Fibroblast of lung (primary cell): ENCODE data around the gene ABI3. TPM values are rescaled to one million over a fixed set of nuclear protein-coding genes. Genes with fewer than 3 reads are reported as not detected.

ENCODE experiments used
- DNase-seq, 2 donors: peaks; one replicate each; pipeline versions ENCODE4 v3.0.0 to v3.0.0-alpha.2; 2010; ENCODE audit warnings: low read depth in 2 of 2
- H2AFZ ChIP-seq: 2 replicates; pipeline ENCODE4 v1.5.1; 2012; ENCODE audit warnings: low read length, control low read depth, inconsistent platforms
- H3K27ac ChIP-seq: 2 replicates; pipeline ENCODE4 v1.5.1; 2011; ENCODE audit warnings: low read length, control low read depth; ENCODE audit not compliant: insufficient read depth
- H3K27me3 ChIP-seq: 2 replicates; pipeline ENCODE4 v1.5.1; 2011; ENCODE audit warnings: mild to moderate bottlenecking, low read length; ENCODE audit not compliant: control insufficient read depth, insufficient read depth
- H3K36me3 ChIP-seq: 2 replicates; pipeline ENCODE4 v1.5.1; 2011; ENCODE audit warnings: low read length; ENCODE audit not compliant: control insufficient read depth, insufficient read depth
- H3K4me1 ChIP-seq: 2 replicates; pipeline ENCODE4 v1.5.1; 2011; ENCODE audit warnings: low read length; ENCODE audit not compliant: control insufficient read depth, insufficient read depth; ENCODE audit errors: extremely low read depth
- H3K4me2 ChIP-seq: 2 replicates; pipeline ENCODE4 v1.5.1; 2011; ENCODE audit warnings: low read length, control low read depth; ENCODE audit not compliant: insufficient read depth; ENCODE audit errors: extremely low read depth
- H3K4me3 ChIP-seq, 4 experiments: fragments of 200-600 bp in 1 of 4; sonication (generic) in 1 of 4; replicated peaks in 1 of 4; 2 replicates each; pipeline ENCODE4 v1.5.1; 2011 to 2016; ENCODE audit warnings: low read length in 4 of 4, low read depth in 3 of 4, mild to moderate bottlenecking in 3 of 4, control low read depth in 2 of 4, inconsistent platforms in 1 of 4, mixed read lengths in 1 of 4; ENCODE audit not compliant: insufficient read depth in 1 of 4; ENCODE audit errors: control extremely low read depth in 1 of 4
- H3K79me2 ChIP-seq: 2 replicates; pipeline ENCODE4 v1.5.1; 2012; ENCODE audit warnings: mild to moderate bottlenecking, low read length, inconsistent platforms; ENCODE audit not compliant: control insufficient read depth, insufficient read depth
- H3K9ac ChIP-seq: 2 replicates; pipeline ENCODE4 v1.5.1; 2011; ENCODE audit warnings: mild to moderate bottlenecking, low read length, control low read depth; ENCODE audit not compliant: insufficient read depth
- H3K9me3 ChIP-seq: 2 replicates; pipeline ENCODE4 v1.5.1; 2012; ENCODE audit warnings: low read depth, low read length; ENCODE audit not compliant: control insufficient read depth, insufficient read depth
- H4K20me1 ChIP-seq: 2 replicates; pipeline ENCODE4 v1.5.1; 2011; ENCODE audit warnings: low read length; ENCODE audit not compliant: control insufficient read depth, insufficient read depth; ENCODE audit errors: extremely low read depth
- EZH2 ChIP-seq: IDR thresholded peaks from 2 replicates; pipeline ENCODE4 v1.5.1; 2012; ENCODE audit warnings: low read length, control low read depth, mild to moderate bottlenecking; ENCODE audit errors: missing control alignments
- polyA plus RNA-seq, 2 donors: library from polyadenylated mRNA; depleted of rRNA in 1 of 2; stranded (reverse) in 1 of 2; unstranded in 1 of 2; fragments of >200 nt; gene quantifications; 2 replicates each; pipeline ENCODE4 v1.2.1, GENCODE V29; 2011 to 2012; ENCODE audit warnings: missing spikeins in 1 of 2
- total RNA-seq: library from RNA; depleted of rRNA; stranded (reverse); fragments of >200 nt; gene quantifications from 2 replicates; pipeline ENCODE4 v1.2.1, GENCODE V29; 2014
- TF ChIP-seq, protein P1 (sequence below), 2 donors: IDR thresholded peaks in 1 of 2; conservative IDR thresholded peaks in 1 of 2; 1 replicate in 1 of 2; 2 replicates in 1 of 2; pipeline ENCODE4 v1.5.1; 2011 to 2012; ENCODE audit warnings: low read length in 2 of 2, control low read depth in 1 of 2, inconsistent platforms in 1 of 2, low read depth in 1 of 2, mild to moderate bottlenecking in 1 of 2

Gene ABI3
- total and polyA plus RNA-seq, 2 donors (not counting 1 experiment from before 2014, with no cell fraction given) = 1.3 TPM; not detected in 1

DNA sequence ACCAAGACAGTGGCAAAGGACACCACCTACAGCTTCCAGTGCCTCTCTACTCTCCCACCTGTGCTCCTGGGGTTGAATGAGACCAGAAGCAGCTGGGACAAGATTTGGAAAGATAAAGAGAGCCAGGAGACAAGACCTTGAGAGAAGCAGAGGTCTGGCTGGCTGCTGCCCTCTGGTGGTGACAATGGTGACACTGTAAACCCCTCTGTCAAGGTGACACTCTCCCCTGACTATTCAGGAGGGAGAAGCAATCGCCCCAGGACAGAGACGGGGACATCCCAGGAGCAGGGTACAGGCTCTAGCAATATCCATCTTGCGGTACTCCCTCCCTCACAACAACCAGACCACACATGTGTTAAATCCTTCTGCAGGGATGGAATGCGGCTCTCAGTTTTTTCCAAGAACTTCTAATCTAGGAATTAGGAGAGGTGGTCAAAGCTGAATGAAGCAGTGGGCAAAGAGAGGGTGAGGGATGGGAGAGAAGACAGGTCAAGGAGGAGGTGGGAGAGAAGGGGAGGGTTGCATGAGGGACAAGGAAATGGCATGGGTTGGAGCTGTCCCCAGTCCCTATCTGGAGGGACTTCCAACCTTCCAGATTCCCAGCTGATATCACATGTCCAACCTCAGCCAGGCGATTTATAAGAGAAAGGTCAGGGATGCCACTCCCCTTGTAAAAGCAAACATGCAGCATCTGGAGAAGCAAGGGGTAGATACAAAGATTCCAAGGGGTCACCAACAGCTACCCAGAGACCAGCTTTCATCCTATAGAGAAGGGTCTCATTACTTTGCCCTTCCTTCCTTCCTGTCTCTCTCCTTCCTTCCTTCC is 17.1 kb downstream of the ABI3 start:
- TF ChIP-seq EZH2 = no peak
- TF ChIP-seq, protein P1, sequence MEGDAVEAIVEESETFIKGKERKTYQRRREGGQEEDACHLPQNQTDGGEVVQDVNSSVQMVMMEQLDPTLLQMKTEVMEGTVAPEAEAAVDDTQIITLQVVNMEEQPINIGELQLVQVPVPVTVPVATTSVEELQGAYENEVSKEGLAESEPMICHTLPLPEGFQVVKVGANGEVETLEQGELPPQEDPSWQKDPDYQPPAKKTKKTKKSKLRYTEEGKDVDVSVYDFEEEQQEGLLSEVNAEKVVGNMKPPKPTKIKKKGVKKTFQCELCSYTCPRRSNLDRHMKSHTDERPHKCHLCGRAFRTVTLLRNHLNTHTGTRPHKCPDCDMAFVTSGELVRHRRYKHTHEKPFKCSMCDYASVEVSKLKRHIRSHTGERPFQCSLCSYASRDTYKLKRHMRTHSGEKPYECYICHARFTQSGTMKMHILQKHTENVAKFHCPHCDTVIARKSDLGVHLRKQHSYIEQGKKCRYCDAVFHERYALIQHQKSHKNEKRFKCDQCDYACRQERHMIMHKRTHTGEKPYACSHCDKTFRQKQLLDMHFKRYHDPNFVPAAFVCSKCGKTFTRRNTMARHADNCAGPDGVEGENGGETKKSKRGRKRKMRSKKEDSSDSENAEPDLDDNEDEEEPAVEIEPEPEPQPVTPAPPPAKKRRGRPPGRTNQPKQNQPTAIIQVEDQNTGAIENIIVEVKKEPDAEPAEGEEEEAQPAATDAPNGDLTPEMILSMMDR (conservative IDR thresholded peaks at IDR 0.05 in 1 of 2, IDR thresholded peaks at IDR 0.05 in 1 of 2; ENCODE audit: low read depth in 1 of 2, low read length in 2 of 2) = peak; percentile 67 to 85
- Histone ChIP-seq H3K4me1 (no peaks in the 10 kb centered on the region), H3K4me3 (no peak overlapping the region), H3K27ac (no peak overlapping the region), H3K79me2 (no peaks in the 10 kb centered on the region), H3K9me3 (no peaks in the 10 kb centered on the region), H2AFZ (no peak overlapping the region), H3K4me2 (no peak overlapping the region), H3K27me3 (peaks cover 45% of the 10 kb centered on the region), H4K20me1 (no peaks in the 10 kb centered on the region), H3K9ac (no peak overlapping the region), H3K36me3 (no peaks in the 10 kb centered on the region)
- DNase-seq = peak; percentile 42 to 65

DNA sequence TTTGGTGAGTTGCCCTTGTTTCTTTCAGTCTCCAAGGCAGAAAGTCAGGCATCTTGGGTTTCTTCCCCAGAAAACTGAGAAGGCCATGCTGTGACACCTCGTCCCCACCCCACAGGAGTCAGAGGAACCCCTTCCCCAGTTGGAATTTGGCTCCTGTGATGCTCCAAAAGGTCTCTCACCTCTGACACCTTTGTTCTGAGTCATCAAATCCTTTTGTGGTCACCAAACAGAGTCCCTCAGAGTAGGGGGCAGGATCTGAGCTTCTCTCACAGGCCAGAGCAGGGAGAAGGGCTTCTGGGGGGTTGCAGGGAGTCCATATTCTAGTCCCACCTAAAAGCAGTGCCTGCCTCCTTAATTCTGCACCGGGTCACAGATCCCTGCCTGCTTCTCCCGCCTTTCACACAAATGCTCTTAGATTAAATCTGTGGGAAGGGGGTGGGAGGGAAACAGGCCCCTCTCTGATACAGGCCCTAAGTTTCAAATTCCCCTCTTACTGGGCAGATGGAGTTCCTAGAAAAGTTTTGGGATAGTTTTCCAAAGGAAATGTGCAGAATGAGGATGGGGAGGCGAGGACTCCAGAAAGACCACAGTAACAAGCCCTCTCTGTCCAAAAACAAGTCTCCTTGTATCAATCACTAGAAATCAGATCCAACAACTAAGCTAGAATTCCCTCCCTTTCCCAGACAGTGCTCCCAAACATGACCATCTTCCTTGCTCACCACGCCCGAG is 18.7 kb downstream of the ABI3 start:
- Histone ChIP-seq H4K20me1 (no peaks in the 10 kb centered on the region), H3K9me3 (no peaks in the 10 kb centered on the region), H3K4me1 (no peaks in the 10 kb centered on the region), H2AFZ (no peak overlapping the region), H3K27ac (no peak overlapping the region), H3K36me3 (no peaks in the 10 kb centered on the region), H3K79me2 (no peaks in the 10 kb centered on the region), H3K9ac (no peak overlapping the region), H3K27me3 (peaks cover 35% of the 10 kb centered on the region), H3K4me3 (no peak overlapping the region), H3K4me2 (no peak overlapping the region)
- TF ChIP-seq EZH2 = peak; percentile 51
- TF ChIP-seq, protein P1 (conservative IDR thresholded peaks at IDR 0.05 in 1 of 2, IDR thresholded peaks at IDR 0.05 in 1 of 2; ENCODE audit: low read depth in 1 of 2, low read length in 2 of 2) = no peak
- DNase-seq = no peak

DNA sequence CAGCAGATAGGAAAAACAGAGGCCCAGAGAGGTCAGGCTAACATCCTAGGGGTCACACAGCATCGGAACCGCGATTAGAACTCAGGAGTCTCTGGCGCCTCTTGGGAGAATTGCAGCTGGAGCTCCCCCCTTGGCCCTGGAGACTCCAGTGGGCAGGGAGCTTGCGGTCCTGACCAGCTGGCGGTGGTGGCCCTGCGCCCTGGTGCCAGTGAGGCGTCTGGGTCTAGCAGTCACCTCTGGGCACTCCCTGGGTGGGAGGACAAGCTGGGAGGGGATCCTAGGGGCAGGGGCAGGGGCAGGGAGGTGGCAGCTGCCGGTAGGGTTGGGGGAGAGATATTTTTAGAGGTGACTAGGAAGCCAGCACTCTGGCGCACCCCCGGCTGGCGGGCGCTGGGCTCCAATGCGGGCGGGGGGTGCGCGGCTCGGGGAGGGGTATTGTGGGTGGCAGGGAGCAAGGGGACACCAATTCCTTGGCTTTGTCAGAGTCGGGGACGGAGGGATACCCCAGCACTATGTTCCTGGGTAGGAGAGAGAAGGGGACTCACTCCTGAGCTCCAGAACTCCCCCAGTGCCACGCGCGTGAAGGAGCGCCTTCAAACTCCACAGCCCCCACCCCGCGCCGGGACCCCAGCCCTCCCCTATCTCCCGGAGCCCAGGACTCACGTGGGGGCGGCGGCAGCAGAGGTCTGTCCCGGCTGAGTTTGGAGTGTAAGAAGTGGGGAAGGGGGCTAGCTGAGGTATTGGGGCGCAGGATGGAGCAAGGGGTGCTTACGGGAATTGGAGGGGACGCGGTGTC is 19.5 kb downstream of the ABI3 start:
- Histone ChIP-seq H3K4me3 (peak overlapping the region; percentile 42 to 72 (median 59)), H3K9ac (peak overlapping the region; percentile 20), H3K36me3 (no peaks in the 10 kb centered on the region), H4K20me1 (no peaks in the 10 kb centered on the region), H3K9me3 (no peaks in the 10 kb centered on the region), H3K27me3 (peaks cover 27% of the 10 kb centered on the region), H3K4me1 (no peaks in the 10 kb centered on the region), H3K4me2 (peak overlapping the region; percentile 75), H3K79me2 (no peaks in the 10 kb centered on the region), H2AFZ (peak overlapping the region; percentile 88), H3K27ac (no peak overlapping the region)
- no peak for DNase-seq
- TF ChIP-seq, protein P1 (conservative IDR thresholded peaks at IDR 0.05 in 1 of 2, IDR thresholded peaks at IDR 0.05 in 1 of 2; ENCODE audit: low read depth in 1 of 2, low read length in 2 of 2) = no peak
- no peak for TF ChIP-seq EZH2
